ENCODE measurements around the gene OSBPL9.
"Not testable (repeated sequence)": the region's sequence is repeated elsewhere in the genome, so short reads cannot be mapped to it uniquely, and the experiment has no call there.

Gene OSBPL9

DNA sequence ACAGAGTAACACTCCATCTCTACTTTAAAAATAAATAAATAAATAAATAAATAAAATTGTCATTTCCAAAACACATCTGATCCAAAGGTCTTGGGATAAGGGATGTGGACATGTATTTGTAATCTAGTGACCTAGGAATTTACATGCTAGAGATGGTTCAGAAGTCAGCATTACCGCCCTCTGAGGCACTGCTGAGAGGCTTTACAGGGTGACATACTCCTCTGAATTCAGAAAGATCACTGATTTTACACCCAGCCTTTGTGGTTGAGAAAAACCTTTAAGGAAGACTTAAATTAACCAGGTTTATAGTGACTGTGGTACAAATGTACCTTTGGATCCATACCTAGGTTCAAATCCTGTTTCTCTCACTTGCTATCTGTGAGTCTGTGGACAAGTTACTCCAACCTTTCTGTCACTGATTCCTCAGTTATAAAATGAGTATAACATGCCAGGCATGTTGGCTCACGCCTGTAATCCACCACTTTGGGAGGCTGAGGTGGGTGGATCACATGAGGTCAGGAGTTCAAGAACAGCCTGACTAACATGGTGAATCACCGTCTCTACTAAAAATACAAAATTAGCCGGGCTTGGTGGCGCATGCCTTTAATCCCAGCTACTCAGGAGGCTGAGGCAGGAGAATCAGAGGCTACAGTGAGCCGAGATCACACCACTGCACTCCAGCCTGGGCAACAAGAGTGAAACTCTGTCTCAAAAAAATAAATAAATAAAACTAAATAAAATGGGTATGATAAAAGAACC is 20.1 kb downstream of the OSBPL9 start:
- no peak for DNase-seq (ENCODE audit: low read depth)

DNA sequence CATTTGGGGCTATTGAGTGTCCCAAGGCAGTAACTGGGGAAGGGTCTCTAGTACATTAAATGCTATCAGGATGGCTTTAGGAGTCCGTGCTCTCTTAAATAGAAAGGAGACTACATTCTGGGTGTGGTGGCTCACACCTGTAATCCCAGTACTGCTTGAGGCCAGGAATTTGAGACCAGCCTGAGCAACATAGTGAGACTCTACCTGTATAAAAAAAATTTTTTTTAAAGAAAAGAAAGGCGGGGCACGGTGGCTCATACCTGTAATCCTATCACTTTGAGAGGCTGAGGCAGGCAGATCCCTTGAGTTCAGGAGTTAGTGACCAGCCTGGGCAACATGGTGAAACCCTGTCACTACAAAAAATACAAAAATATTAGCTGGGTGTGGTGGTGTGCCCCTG is 21.5 kb downstream of the OSBPL9 start:
- no peak for DNase-seq (ENCODE audit: low read depth)

DNA sequence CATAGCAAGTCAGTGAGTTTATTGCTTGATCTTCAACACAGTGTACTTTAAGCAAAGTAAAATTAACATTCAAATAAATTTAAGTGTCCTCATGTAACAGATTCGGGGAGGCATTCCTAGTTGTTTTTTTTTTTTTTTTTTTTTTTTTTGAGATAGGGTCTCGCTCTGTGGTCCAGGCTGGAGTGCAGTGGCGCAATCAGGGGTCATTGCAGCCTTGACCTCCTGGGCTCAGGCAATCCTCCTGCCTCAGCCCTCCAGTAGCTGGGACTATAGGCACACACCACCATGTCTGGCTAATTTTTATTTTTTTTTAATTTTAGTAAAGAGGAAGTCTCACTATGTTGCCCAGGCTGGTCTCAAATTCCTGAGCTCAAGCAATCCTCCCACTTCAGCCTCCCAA is 22.8 kb downstream of the OSBPL9 start:
- DNase-seq (ENCODE audit: low read depth), result no peak

DNA sequence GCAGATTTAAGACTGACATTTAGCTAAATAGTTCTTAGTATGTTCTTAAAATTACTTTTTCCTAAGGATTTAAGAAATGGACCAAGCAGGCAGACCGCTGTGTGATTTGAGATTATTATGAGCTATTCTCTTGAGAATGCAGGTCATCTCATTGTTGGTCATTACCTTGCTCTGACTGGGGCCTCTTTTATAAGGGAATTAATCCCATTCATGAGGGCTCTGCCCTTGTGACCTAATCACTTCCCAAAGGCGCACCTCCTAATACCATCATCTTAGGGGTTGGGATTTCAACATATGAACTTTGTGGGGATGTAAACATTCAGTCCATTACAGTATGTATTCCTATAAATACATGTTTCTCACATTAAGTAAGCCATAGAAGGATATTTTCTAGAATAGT is 24.2 kb downstream of the OSBPL9 start:
- no peak for DNase-seq (ENCODE audit: low read depth)

DNA sequence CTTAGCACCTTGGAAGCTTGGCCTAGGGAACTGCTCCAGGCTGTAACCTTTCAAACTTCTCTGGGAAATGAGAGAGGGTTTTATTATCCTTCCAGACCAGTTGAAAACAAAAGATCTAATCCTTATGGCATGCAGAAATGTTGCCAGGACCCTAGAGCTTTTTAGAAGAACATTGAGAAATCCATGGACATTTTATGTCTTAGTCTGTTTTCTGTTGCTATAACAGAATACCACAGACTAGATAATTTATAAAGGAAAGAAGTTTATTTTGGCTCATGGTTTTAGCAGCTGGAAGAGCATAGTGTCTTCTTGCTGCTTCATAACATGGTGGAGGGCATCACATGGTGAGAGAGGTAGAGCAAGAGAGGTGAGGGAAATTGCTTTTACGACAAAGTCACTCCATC is 25.8 kb downstream of the OSBPL9 start:
- DNase-seq (ENCODE audit: low read depth), result no peak

DNA sequence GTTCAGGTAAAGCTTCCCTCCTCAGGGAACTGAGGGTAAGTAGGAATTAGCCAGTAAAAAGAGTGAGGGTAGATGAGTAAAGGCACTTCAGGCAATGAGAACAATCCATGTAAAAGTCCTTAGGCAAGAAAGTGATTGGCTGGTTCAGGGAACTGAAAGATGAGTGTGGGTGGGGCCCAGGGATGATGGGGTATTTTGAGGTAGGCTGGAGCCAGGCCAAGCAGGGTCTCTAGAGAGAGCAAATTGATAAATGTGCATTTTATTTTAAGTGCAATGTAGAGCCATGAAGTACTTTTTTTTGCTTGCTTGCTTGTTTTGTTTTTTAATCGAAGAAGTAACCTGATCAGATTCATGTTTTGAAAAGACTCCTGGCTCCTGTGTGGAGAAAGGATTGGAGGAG is 26.5 kb downstream of the OSBPL9 start:
- DNase-seq (ENCODE audit: low read depth), result no peak

DNA sequence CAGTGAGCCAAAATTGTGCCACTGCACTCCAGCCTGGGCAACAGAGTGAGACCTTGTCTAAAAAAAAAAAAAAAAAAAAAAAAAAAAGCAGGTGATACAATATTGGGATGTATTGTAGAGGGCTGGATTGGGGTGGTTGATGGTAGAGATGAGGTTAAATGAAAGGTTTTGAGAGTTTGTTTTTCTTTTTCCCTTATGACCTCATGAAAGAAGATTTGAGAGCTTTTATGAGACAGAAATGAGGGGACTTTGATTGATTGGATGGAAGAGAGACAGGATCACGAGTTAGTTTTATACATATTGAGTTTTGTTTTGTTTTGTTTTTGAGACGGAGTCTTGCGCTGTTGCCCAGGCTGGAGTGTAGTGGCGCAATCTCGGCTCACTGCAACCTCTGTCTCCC is 27.1 kb downstream of the OSBPL9 start:
- no peak for DNase-seq (ENCODE audit: low read depth)

DNA sequence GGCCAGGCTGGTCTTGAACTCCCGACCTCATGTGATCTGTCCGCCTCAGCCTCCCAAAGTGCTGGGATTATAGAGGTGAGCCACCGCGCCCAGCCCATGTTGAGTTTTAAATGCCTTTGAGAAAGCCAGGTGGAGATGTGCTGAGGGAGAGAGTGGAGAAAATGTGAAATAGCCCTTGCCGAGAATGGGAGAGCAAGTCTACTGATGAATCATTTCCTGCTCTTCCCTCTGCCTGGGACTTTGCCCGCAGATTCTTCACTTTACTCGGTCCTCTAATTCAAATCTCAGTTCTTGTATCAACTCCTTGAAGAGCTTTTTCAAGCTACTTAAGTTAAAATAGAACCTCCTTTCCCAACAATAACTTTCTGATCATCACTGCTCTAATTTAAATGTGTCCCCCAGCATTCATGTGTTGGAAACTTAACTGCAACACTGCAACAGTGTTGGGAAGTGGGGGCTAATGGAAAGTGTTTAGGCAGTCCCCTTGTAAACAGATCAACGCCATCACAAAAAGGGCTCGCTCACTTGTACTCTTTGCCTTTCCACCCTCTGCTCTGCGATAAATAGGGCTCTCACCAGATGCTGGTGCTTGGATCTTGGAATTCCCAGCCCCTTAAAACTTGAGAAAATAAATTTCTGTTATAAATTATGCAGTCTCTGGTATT is 27.8 kb downstream of the OSBPL9 start:
- DNase-seq (ENCODE audit: low read depth), result no peak

DNA sequence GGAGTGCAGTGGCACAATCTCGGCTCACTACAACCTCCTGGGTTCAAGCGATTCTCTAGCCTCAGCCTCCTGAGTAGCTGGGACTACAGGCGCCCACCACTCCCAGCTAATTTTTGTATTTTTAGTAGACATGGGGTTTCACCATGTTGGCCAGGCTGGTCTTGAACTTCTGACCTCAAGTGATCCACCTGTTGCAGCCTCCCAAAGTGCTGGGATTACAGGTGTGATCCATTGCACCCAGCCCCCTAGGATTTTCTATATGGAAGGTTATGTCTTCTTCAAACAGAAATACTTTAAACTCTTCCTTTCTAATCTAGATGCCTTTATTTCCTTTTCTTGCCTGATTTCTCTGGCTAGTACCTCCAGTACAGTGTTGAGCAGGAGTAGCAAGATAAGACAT is 29.7 kb downstream of the OSBPL9 start:
- DNase-seq (ENCODE audit: low read depth), result not testable (repeated sequence)

DNA sequence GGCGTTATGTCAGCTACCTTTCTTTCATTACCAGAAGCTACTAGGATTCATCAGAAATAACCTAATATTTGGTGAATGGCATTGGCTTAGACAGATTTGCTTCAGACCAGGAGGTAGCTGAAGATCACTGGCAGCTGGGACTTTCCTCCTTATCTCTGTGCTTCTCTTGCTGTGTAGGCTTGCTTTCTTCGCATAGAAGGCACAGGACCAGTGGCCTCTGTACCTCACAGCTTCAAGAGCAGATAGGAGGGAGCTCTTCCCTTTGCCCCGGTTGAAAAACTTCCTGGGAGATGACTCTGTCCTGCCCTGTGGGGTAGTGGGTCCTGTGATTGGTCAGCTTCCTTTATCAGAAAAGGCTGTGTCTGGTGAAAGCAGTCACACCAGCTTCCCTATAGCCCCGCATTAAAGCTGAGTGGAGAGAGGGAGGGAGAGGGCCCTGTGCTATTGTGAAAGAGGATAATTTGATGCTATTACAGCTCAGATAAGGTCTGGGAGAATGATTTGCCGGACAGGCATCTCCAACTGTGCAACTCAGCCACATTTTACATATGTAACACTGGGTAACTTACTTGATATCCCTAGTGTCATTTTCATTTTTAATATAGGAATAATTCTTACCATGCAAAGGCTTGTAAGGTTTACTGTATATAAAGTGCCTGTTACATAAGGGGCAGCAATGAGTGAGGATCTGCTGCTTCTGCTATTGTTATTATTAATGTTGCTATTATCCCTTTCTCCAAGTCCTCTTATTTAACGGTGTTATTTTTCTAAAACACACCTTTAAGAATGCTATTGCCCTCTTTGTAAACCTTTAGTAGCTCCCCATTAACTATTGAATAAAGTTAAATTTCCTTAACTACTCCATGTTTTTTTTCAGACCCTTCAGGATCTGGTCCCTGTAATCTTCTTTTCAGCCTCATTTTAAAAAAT is 31.6 kb downstream of the OSBPL9 start:
- no peak for DNase-seq (ENCODE audit: low read depth)

DNA sequence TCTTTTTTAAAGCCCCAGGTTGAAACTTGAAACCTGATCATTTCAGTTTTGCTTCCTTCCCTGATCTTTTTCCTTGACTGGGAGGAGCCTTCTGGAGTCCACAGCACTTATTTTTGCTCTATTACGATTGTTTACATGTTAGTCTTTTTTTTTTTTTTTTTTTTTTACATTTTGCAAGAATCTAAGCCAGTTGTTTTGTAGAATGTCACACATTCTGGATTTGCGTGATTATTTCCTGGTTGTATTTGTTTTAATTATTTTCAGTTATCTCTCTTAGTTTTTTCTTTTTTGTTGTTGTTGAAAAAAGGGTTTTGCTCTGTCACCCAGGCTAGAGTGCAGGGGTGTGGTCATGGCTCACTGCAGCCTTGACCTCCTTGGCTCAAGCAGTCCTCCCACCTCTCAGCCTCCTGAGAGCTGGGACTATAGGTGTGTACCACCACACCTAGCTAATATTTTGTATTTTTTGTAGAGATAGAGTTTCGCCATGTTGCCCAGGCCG is 32.8 kb downstream of the OSBPL9 start:
- no peak for DNase-seq (ENCODE audit: low read depth)

DNA sequence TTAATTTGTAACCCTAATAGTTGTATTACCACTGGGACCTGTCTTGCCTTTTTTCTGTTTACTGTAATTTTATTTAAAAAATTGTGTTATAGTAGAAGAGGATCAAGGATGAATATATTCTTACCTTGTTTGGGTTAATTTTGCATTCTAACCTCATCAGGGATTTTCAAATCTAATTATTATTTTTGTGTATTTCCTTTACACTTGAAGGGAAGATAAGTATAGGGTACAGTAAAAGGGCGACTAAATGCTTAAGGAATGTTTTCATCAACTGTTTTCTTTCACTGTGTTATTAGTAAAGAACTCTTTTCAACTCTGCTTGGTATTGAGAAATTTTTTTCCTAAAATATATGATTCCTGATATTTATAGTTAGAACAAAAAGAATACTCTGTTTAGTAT is 33.3 kb downstream of the OSBPL9 start:
- DNase-seq (ENCODE audit: low read depth), result no peak

DNA sequence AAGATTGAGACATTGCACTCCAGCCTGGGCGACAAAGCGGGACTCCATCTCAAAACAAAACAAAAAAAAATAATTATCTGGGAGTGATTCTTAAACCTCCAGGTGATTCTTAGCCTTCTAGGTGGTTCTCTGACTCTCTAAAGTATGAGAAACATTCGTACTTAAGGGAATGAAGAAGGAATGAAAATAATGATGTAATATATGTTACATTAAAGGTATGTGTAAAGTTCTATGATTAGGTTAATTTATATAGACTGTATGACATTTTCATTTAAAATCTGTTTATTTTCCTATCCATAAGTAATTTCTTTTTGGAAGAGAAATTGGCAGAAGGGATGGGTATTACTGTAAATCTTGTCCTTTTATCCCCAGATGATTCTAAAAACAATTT is 34.7 kb downstream of the OSBPL9 start:
- no peak for DNase-seq (ENCODE audit: low read depth)

DNA sequence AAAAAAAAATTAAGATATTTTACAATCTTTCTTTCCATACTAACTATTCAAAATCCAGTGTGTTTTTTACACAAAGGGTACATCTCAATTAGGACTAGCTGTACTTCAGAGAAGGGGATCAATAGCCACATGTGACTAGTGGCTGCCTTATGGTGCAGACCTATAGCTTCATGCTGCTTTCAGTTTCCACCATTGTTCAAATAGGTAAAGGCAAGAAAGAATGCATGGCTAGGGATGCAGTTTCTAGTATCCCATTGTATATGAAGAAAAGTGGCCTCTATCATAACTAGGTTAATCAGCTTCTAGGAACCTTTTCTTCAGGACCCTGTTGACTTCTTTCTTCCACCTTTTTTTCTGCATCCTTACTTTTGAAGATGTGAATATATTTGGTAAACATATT is 35.7 kb downstream of the OSBPL9 start:
- no peak for DNase-seq (ENCODE audit: low read depth)

DNA sequence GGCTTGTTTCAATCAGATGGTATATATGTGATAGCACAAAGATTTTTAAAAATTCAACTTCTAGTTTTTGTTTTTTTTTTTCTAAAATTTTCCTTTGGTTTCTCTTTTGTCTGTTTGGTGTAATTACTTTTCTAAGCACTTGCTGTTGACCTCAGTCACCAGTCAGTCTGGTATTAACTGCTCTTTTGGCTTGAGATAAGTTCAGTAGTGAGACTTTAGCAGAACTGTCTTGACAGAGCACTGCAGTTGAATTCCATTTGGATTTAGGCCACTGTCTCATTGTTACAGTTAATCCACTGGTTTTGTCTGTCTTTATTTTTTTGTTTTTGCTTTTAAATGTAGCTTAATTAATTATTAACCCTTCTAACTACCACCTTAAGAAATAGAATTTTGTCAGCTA is 36.2 kb downstream of the OSBPL9 start:
- DNase-seq (ENCODE audit: low read depth), result no peak

DNA sequence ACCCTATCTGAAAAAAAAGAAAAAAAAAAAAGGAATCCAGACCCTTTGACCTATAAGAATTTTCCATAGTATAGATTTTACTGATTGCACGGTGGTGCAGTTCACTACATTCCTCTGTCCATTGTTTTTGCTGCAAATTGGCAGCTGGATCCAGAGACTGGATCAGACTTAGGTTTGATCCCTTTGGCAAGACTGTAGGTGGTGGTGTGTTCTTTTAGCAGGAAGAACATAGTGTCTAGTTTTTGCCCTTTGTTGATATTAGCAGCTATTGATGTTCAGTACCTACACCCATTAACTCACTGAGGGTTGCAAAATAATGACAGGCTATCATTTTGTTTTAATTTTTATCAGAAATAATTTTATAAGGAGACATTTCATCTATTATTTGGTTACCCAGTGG is 37.1 kb downstream of the OSBPL9 start:
- DNase-seq (ENCODE audit: low read depth), result no peak

DNA sequence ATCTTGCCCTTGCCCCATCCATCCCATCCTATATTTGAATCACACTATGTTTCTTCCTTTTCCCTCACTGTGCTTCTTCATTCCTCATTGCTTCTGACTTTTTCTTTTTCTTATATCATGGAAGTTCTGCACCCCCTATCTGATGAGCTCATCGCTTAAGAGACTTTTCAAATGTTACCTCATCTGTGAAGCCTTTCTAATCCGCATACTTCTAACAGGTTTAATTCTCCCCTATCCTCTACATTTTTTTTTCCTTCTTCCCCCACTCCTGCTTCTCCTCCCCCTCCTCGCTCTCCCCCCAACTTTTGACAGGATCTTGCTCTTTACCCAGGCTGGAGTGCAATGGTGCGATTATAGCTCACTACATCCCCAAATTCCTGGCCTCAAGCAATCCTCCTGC is 39.5 kb downstream of the OSBPL9 start:
- no peak for DNase-seq (ENCODE audit: low read depth)

DNA sequence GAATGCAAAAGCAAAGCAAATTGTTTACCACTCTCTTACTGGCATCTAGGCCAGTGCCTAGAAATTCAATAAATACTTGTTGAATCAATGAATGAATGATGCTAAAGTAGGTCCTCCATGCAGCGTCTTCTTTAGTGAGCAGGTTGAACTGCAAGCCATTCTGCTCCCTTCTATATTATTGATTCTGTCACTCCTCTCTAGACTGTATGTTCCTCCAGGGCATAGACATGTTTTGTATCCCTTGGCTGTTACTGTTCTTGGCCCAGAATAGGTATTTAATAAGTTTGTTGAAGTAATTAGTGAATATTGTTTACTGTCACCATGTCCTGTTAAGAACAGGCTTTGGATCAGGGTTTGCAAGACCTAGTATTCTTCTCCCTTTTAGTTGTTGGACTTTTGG is 43.7 kb downstream of the OSBPL9 start:
- no peak for DNase-seq (ENCODE audit: low read depth)

DNA sequence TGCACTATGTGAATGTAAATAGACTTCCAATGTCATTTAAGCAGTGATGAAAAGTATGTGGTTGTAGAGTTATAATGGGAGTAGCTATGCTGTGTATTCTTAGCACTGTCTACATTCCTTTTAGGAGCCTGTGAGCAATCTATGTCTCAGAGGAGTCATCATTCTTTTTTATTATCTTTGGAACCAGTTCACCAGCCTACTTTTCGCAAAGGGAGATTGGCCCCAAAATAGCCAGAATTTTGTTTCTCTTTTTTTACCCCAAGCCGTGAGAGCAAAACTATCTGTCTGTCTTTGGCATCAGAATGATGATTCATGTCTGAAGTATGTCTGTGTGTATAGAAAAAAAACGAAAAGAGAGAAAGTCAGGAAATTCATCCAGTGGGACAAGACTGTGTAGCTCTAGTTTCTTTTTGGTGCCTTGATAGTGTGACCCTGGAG is 44.2 kb downstream of the OSBPL9 start:
- no peak for DNase-seq (ENCODE audit: low read depth)

DNA sequence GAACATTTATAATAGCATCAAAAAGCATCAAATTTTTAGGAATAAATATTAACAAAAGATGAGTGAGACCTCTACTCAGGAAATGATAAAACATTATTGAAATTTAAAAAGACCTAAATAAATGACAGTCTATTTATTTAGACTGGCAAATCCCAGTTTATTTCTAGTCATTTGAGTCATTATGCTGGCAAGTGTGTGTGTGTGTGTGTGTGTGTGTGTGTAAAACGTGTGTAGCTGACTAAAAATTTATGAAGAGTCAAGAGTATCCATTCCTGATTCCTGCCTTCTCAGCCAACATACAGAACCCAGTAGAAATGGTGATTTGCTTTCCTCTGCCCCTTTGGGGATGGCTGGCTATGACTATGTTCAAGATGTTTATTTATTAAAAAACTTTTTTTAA is 46.2 kb downstream of the OSBPL9 start:
- no peak for DNase-seq (ENCODE audit: low read depth)

DNA sequence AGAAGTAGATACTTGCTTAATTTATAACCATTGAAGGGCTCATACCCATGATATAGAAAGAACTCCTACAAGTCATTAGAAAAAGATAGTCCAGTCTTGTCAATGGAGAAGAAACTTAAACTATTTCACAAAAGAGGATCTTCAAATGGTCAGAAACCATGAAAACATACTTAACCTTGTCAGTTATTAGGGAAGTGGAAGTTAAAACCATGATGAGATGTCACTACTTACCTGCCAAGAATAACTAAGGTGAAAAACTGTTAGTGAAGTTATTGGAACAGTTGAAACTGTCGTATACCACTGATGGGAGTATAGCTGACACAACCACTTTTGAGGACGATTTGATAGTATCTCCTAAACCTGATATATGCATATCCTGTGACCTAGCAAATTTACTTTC is 46.8 kb downstream of the OSBPL9 start:
- DNase-seq (ENCODE audit: low read depth), result no peak

DNA sequence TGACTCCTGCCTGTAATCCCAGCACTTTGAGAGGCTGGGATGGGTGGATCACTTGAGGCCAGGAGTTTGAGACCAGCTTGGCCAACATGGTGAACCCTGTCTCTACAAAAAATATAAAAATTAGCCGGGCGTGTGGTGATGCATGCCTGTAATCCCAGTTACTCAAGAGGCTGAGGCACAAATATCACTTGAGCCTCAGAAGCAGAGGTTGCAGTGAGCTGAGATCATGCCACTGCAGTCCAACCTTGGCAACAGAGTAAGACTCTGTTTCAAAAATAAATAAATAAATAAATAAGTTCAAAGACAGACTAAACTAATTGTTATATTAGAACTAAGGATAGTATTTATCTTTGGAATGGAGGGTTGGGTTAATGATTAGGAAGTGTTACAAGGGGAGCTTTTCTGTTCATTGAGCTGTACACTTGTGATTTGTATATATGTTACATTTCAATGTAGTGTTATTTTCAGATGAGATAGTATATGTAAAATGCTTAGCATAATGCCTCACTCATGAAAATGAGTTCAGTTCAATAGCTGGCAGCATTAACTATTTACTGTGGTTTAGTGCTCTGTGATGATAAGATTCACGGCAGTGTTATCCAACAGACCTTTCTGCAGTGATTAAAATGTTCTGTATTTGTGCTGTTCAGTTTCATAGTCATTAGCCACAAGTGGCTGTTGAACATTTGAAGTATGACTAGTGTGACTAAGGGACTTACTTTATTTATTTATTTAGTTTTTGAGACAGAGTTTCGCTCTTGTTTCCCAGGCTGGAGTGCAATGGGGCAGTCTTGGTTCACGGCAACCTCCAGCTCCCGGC is 47.7 kb downstream of the OSBPL9 start:
- no peak for DNase-seq (ENCODE audit: low read depth)
